Fibroblast of lung (primary cell): Measurements from ENCODE around the gene XPNPEP1. TPM values are rescaled to one million over a fixed set of nuclear protein-coding genes. Genes with fewer than 3 reads are reported as not detected.

Experiments
- DNase-seq, 2 donors: peaks; one replicate each; pipeline versions ENCODE4 v3.0.0 to v3.0.0-alpha.2; 2010; ENCODE audit warnings: low read depth in 2 of 2
- H2AFZ ChIP-seq: 2 replicates; pipeline ENCODE4 v1.5.1; 2012; ENCODE audit warnings: low read length, control low read depth, inconsistent platforms
- H3K27ac ChIP-seq: 2 replicates; pipeline ENCODE4 v1.5.1; 2011; ENCODE audit warnings: low read length, control low read depth; ENCODE audit not compliant: insufficient read depth
- H3K27me3 ChIP-seq: 2 replicates; pipeline ENCODE4 v1.5.1; 2011; ENCODE audit warnings: mild to moderate bottlenecking, low read length; ENCODE audit not compliant: control insufficient read depth, insufficient read depth
- H3K36me3 ChIP-seq: 2 replicates; pipeline ENCODE4 v1.5.1; 2011; ENCODE audit warnings: low read length; ENCODE audit not compliant: control insufficient read depth, insufficient read depth
- H3K4me1 ChIP-seq: 2 replicates; pipeline ENCODE4 v1.5.1; 2011; ENCODE audit warnings: low read length; ENCODE audit not compliant: control insufficient read depth, insufficient read depth; ENCODE audit errors: extremely low read depth
- H3K4me2 ChIP-seq: 2 replicates; pipeline ENCODE4 v1.5.1; 2011; ENCODE audit warnings: low read length, control low read depth; ENCODE audit not compliant: insufficient read depth; ENCODE audit errors: extremely low read depth
- H3K4me3 ChIP-seq, 4 experiments: fragments of 200-600 bp in 1 of 4; sonication (generic) in 1 of 4; replicated peaks in 1 of 4; 2 replicates each; pipeline ENCODE4 v1.5.1; 2011 to 2016; ENCODE audit warnings: low read length in 4 of 4, low read depth in 3 of 4, mild to moderate bottlenecking in 3 of 4, control low read depth in 2 of 4, inconsistent platforms in 1 of 4, mixed read lengths in 1 of 4; ENCODE audit not compliant: insufficient read depth in 1 of 4; ENCODE audit errors: control extremely low read depth in 1 of 4
- H3K79me2 ChIP-seq: 2 replicates; pipeline ENCODE4 v1.5.1; 2012; ENCODE audit warnings: mild to moderate bottlenecking, low read length, inconsistent platforms; ENCODE audit not compliant: control insufficient read depth, insufficient read depth
- H3K9ac ChIP-seq: 2 replicates; pipeline ENCODE4 v1.5.1; 2011; ENCODE audit warnings: mild to moderate bottlenecking, low read length, control low read depth; ENCODE audit not compliant: insufficient read depth
- H3K9me3 ChIP-seq: 2 replicates; pipeline ENCODE4 v1.5.1; 2012; ENCODE audit warnings: low read depth, low read length; ENCODE audit not compliant: control insufficient read depth, insufficient read depth
- H4K20me1 ChIP-seq: 2 replicates; pipeline ENCODE4 v1.5.1; 2011; ENCODE audit warnings: low read length; ENCODE audit not compliant: control insufficient read depth, insufficient read depth; ENCODE audit errors: extremely low read depth
- CTCF ChIP-seq, 2 donors: IDR thresholded peaks in 1 of 2; conservative IDR thresholded peaks in 1 of 2; 1 replicate in 1 of 2; 2 replicates in 1 of 2; pipeline ENCODE4 v1.5.1; 2011 to 2012; ENCODE audit warnings: low read length in 2 of 2, control low read depth in 1 of 2, inconsistent platforms in 1 of 2, low read depth in 1 of 2, mild to moderate bottlenecking in 1 of 2
- EZH2 ChIP-seq: IDR thresholded peaks from 2 replicates; pipeline ENCODE4 v1.5.1; 2012; ENCODE audit warnings: low read length, control low read depth, mild to moderate bottlenecking; ENCODE audit errors: missing control alignments
- polyA plus RNA-seq, 2 donors: library from polyadenylated mRNA; depleted of rRNA in 1 of 2; stranded (reverse) in 1 of 2; unstranded in 1 of 2; fragments of >200 nt; gene quantifications; 2 replicates each; pipeline ENCODE4 v1.2.1, GENCODE V29; 2011 to 2012; ENCODE audit warnings: missing spikeins in 1 of 2
- total RNA-seq: library from RNA; depleted of rRNA; stranded (reverse); fragments of >200 nt; gene quantifications from 2 replicates; pipeline ENCODE4 v1.2.1, GENCODE V29; 2014

XPNPEP1 gene
- total and polyA plus RNA-seq, 2 donors (not counting 1 experiment from before 2014, with no cell fraction given): 86.5 to 119 TPM

DNA sequence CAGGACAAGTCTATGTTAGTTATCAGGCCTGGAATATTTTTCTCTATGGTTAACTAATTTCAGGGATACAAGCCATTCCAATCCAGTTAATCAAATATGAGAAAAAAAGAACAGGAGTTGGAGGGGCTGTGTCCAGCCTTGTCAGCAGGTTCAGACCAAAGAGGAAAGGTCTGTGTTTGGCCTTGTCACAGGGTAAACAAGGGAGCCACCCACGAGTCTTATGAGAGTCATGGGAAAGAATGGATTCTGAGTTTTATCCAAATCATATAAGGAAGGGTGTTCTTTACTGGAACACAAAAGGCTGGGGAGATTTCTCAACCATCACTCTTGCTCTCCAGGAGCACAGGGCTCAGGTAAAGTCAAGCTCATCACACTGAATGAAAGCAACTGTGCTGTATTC lies 99.1 kb downstream of the XPNPEP1 start:
- Histone ChIP-seq H3K9me3 (no peaks in the 10 kb centered on the region), H3K4me2 (no peak overlapping the region), H3K27ac (no peak overlapping the region), H3K4me1 (no peaks in the 10 kb centered on the region), H3K79me2 (no peaks in the 10 kb centered on the region), H3K36me3 (no peaks in the 10 kb centered on the region), H3K27me3 (no peaks in the 10 kb centered on the region), H3K4me3 (no peak overlapping the region), H2AFZ (no peak overlapping the region), H4K20me1 (no peaks in the 10 kb centered on the region), H3K9ac (no peak overlapping the region)
- DNase-seq: no peak
- TF ChIP-seq EZH2 (no peak), CTCF (conservative IDR thresholded peaks at IDR 0.05 in 1 of 2, IDR thresholded peaks at IDR 0.05 in 1 of 2; ENCODE audit: low read depth in 1 of 2, low read length in 2 of 2) (no peak)

- H3K79me2 ChIP-seq: no peaks in the 10 kb centered on the region
- no peak for TF ChIP-seq CTCF (conservative IDR thresholded peaks at IDR 0.05 in 1 of 2, IDR thresholded peaks at IDR 0.05 in 1 of 2; ENCODE audit: low read depth in 1 of 2, low read length in 2 of 2)
- no peak for TF ChIP-seq EZH2
- no peaks in the 10 kb centered on the region for H3K9me3 ChIP-seq
- H3K36me3 ChIP-seq: no peaks in the 10 kb centered on the region
- no peak overlapping the region for H3K4me3 ChIP-seq
- no peaks in the 10 kb centered on the region for H3K4me1 ChIP-seq
- no peak overlapping the region for H3K9ac ChIP-seq
- no peak overlapping the region for H3K4me2 ChIP-seq
- no peaks in the 10 kb centered on the region for H4K20me1 ChIP-seq
- no peak overlapping the region for H3K27ac ChIP-seq
- no peak overlapping the region for H2AFZ ChIP-seq
- peak in 1 of 2 donors; percentile 3 for DNase-seq
- no peaks in the 10 kb centered on the region for H3K27me3 ChIP-seq
These were observed 100.1 kb downstream of the XPNPEP1 start for GRCh38 chr10:109823196-109823595.

DNA sequence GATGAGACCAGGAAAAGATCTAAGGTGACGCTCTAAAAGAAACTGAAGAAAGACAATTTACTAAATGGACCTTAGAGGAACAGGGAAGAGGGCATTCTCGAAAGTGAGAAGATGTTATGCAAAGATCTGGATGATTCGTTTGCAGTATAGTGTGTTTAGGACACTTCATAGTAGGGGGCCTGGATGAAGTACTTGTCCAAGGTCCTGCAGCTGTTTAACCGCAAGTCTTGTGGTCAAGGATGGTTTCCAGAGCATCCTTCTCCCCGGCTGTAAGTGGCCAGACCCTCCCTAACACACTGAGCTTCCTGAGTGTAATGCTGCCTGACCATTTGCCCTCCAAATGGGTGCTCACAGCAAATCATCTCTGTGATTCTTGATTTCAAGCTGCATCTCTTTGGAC lies 101.6 kb downstream of the XPNPEP1 start:
- TF ChIP-seq CTCF (conservative IDR thresholded peaks at IDR 0.05 in 1 of 2, IDR thresholded peaks at IDR 0.05 in 1 of 2; ENCODE audit: low read depth in 1 of 2, low read length in 2 of 2) (no peak), EZH2 (no peak)
- H3K27me3 ChIP-seq: no peaks in the 10 kb centered on the region
- no peak overlapping the region for H3K27ac ChIP-seq
- no peaks in the 10 kb centered on the region for H3K79me2 ChIP-seq
- H2AFZ ChIP-seq: no peak overlapping the region
- H4K20me1 ChIP-seq: no peaks in the 10 kb centered on the region
- H3K4me3 ChIP-seq: no peak overlapping the region
- DNase-seq: no peak
- H3K9ac ChIP-seq: no peak overlapping the region
- no peaks in the 10 kb centered on the region for H3K9me3 ChIP-seq
- H3K4me2 ChIP-seq: no peak overlapping the region
- no peaks in the 10 kb centered on the region for H3K4me1 ChIP-seq
- H3K36me3 ChIP-seq: no peaks in the 10 kb centered on the region
